ENCODE data around the gene TUBA8.
"Not testable (repeated sequence)": the region's sequence is repeated elsewhere in the genome, so short reads cannot be mapped to it uniquely, and the experiment has no call there.

The TUBA8 gene

DNA sequence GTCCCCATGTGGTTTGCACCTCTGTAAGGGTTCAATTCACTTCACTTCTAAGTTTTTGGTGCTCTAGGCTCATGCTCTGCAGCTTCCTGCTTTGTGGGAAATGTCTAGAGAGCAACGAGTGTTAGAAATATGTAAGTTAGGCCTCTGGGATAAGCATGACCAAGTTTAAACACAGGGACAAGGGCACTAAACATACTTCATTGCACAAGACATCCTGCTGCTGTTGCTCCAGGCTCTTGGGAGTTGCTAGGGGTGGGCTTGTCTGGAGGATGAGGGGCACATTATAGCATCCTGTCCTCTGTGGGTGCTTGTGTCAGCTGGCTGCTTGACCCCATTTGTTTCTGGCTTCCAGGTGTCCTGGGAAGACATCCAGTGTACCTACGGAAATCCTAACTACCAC is 62.8 kb downstream of the TUBA8 start:
- DNase-seq (ENCODE audit: low read depth) = not testable (repeated sequence)

Measured in iris pigment epithelial cell (primary cell).